Measurements from ENCODE around the gene CLCNKB. TPM values are rescaled to one million over a fixed set of nuclear protein-coding genes. Genes with fewer than 3 reads are reported as not detected.

CLCNKB gene
- total and polyA plus RNA-seq, 2 donors (not counting 3 experiments of a cell fraction or from before 2014, with no cell fraction given), result 0.18 TPM; not detected in 1

GRCh38 chr1:16073490-16074119 is 30.0 kb downstream of the CLCNKB start, which contains the start of gene FAM131C:
Gene FAM131C (minus strand): TSS chr1:16073651. CDS start chr1:16073442, 209 bp downstream.
- Histone ChIP-seq H3K9me1 (replicated peaks; ENCODE audit: control insufficient read depth, extremely low read depth, insufficient read depth, low read length) (no peaks in the 10 kb centered on the region), H3K36me3 (ENCODE audit: control insufficient read depth in 2 of 2, extremely low read depth in 1 of 2, insufficient read depth in 2 of 2, low read length in 2 of 2) (no peaks in the 10 kb centered on the region), H3K4me3 (replicated peaks in 1 of 3; ENCODE audit: insufficient read depth in 1 of 3, low read depth in 1 of 3, low read length in 3 of 3) (peak within 1 kb of the TSS; percentile 23 to 37 (median 25)), H3K4me1 (ENCODE audit: control insufficient read depth, extremely low read depth, insufficient read depth, low read length) (peaks cover 13% of the 10 kb centered on the region), H4K20me1 (replicated peaks; ENCODE audit: control insufficient read depth, extremely low read depth, insufficient read depth, low read length) (no peaks in the 10 kb centered on the region), H3K27me3 (ENCODE audit: control insufficient read depth in 2 of 2, insufficient read depth in 2 of 2, low read length in 2 of 2) (no peaks in the 10 kb centered on the region), H3K27ac (ENCODE audit: insufficient read depth, low read depth, low read length) (no peak within 1 kb of the TSS), H2AFZ (ENCODE audit: low read depth, low read length) (peak within 1 kb of the TSS; percentile 88), H3K9me3 (replicated peaks; ENCODE audit: control insufficient read depth, insufficient read depth, low read length) (no peaks in the 10 kb centered on the region), H3K79me2 (ENCODE audit: control insufficient read depth, insufficient read depth, low read length) (no peaks in the 10 kb centered on the region), H3K4me2 (ENCODE audit: insufficient read depth, low read length) (peak within 1 kb of the TSS; percentile 51), H3K9ac (replicated peaks; ENCODE audit: extremely low read depth, insufficient read depth, low read length) (peak within 1 kb of the TSS; percentile 15)
- intact Hi-C loops (cut with micrococcal nuclease) (loop anchor here (1.0 kb wide), 1 partner anchor 64 kb away; no protein-coding TSS in a partner anchor), dilution Hi-C loops (cut with MboI; ENCODE audit: extremely low pct_ligation_motif_present, low sequenced_read_pairs) (no loop called here)
- ChIA-PET POLR2A (interaction anchor here (1.1 kb wide), 1 partner anchor 294 kb away, joined by 3 read pairs; no protein-coding TSS in a partner anchor), CTCF (interaction anchor here (0.8 to 13.2 kb wide), 31 partner anchors 9 to 547 kb away, joined by 3 to 179 read pairs (median 4); partner anchors contain the start of genes EPHA2 and HSPB7)
- no TSS peak for BruUV-seq (replicated peaks)
- no peak for DNase-seq (ENCODE audit: low read depth, low spot score)
- TF ChIP-seq FOS (IDR thresholded peaks at IDR 0.05; ENCODE audit: borderline replicate concordance, insufficient read depth, low read length) (no peak), POLR2AphosphoS5 (IDR thresholded peaks at IDR 0.05; ENCODE audit: insufficient read depth, low read depth, low read length) (no peak), GATA2 (IDR thresholded peaks at IDR 0.05; ENCODE audit: insufficient read depth, insufficient read length, low read depth, low read length) (no peak), CTCF (IDR thresholded peaks at IDR 0.05; ENCODE audit: extremely low read depth in 1 of 2, insufficient read depth in 1 of 2, low read depth in 1 of 2, low read length in 2 of 2) (peak; percentile 8 to 51), EZH2 (IDR thresholded peaks at IDR 0.05; ENCODE audit: borderline replicate concordance, low read depth, low read length, severe bottlenecking) (no peak), POLR2A (IDR thresholded peaks at IDR 0.05; ENCODE audit: low read depth, low read length) (no peak), JUN (IDR thresholded peaks at IDR 0.05; ENCODE audit: borderline replicate concordance, insufficient read depth, insufficient read length, low read depth) (no peak), MYC (IDR thresholded peaks at IDR 0.05; ENCODE audit: low read depth, low read length) (no peak)
- no peak for FAIRE-seq
